NCI-H69 (cell line): Measurements from ENCODE around the gene ZSCAN2.

Source experiments
- DNase-seq: peaks from one replicate; lab custom pipeline; 2025; lab: John Stamatoyannopoulos, UW

ZSCAN2 gene

DNA sequence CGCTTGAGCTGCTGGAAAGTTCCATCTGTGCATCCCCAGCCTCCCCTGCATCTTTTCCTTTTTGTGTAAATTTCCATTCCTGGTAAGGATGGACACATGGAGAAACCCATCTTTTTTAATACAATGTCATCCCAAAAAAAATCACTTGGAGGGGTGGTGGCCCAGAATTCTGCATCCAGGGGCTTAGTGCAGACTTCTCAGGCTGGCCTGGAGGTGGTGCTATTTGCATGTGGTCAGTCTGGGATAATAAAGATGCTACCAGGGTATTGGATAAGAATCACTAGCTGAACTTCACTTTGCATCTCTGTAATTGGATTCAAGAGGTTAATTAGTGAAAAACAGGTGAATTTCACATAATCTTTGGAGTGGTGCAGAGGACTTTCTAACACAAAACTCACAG is 1.8 kb upstream of the ZSCAN2 start:
- DNase-seq = peak; percentile 45

DNA sequence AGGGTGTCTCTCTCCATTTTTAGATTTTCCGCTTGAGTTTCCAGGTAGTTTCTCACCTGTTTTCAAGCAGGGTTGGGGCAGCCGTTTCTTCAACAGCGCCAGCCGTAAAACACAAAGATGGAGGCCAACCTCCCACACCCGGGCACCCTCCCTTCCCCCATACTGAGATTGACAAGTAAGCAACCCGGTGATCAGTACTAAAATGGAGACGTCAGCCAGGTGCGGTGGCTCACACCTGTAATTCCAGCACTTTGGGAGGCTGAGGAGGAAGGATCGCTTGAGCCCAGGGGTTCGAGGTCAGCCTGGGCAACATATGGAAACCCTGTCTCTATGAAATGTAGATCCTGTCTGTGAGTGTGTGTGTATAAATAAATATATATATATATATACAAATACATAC is 903 bp upstream of the ZSCAN2 start:
- peak; percentile 22 for DNase-seq

DNA sequence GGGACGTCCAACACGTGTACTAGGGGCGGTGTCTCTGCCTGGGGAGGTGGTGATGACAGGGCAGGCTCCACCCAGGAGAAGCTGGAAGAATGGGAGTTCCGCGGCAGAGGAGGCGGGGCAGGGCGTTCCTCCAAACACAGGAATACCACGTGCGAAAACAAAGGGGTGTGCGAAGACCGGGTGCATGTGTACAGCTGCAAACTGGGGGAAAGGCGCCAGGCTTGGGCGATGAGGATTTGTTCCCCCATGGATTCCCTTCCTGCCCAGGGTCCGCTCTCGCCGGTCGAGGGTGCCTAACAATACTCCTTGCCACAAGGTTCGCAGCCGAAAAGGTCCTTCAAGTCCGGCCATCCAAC is 500 bp upstream of the ZSCAN2 start:
- DNase-seq = peak; percentile 77

DNA sequence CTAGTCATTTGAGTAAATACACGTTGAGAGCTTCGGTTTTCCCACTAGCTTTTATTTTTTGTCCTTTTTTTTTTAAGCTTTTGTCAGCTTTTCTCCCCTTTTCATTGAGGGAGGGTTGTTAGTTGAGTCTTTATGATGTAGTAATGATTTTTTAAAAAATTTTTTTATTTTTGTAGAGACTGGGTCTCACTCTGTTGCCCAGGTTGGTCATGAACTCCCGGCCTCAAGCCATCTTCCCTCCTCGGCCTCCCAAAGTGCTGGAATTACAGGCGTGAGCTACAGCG is 688 bp downstream of the ZSCAN2 start:
- DNase-seq = no peak

DNA sequence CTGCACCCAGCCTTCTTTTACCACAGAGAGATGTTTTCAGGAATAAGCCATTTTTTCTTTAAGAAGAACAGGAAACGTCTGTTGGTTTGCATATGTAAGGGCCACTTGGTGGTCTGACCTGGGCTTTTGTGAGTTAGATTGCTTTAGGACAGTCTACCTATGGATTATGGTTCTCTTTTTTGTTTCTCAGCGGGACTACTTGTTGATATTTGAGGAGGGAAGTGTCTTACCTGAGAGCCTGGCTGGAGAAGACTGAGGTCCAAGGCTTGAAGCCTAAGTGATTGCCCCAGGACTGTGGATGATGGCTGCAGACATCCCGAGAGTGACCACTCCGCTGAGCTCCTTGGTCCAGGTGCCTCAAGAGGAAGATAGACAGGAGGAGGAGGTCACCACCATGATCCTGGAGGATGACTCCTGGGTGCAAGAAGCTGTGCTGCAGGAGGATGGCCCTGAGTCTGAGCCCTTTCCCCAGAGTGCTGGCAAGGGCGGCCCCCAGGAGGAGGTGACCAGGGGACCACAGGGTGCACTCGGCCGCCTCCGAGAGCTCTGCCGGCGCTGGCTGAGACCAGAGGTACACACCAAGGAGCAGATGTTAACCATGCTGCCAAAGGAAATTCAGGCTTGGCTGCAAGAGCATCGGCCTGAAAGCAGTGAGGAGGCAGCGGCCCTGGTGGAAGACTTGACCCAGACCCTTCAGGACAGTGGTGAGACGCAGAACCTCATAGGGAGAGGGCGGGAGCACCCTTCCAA is 3.0 kb downstream of the ZSCAN2 start:
- no peak for DNase-seq

DNA sequence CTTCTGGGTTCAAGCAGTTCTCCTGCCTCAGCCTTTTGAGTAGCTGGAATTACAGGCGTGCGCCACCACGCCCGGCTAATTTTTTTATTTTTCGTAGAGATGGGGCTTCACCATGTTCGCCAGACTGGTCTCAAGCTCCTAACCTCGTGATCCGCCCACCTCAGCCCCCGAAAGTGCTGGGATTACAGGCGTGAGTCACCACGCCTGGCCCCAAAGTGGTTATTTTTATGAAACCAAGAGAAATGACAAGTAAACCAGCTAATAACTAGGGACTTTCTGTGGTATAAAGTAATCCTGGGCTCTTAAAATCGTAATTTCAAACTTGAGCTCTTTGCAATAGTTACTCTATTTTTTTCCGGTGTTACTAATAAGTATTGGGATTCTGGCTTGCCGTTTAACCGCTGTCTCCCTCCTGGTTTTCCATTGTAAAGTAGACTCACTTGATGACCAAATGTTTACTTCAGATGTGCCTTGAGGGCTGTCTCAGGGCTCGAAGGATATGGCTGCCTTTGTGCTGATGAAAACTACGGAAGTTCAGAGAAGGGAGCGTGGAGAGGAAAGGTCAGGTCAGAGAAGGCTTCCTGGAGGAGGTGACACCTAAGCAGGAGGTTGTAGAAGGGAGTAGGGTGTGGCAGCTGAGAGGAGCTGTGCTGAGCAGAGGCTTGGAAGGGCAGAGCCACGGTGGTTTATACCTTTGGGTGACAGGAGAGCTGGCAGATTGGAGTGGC is 4.2 kb downstream of the ZSCAN2 start:
- DNase-seq = no peak

DNA sequence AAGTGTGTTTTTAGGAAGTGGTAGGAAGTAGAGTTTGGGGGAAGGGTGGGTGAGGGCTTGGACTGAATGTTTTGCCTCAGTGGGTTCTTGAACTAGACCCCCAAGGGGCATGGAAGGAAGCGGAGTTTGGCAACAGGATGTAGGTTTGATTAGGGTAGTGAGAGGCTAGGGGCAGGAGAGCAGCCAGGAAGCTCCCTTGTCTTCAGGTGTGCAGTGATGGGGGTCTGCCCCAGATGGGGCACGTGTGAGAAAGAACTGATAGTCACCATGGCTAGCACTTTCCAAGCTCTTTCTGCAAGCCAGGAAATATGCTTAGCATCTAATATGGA is 4.7 kb downstream of the ZSCAN2 start:
- no peak for DNase-seq

DNA sequence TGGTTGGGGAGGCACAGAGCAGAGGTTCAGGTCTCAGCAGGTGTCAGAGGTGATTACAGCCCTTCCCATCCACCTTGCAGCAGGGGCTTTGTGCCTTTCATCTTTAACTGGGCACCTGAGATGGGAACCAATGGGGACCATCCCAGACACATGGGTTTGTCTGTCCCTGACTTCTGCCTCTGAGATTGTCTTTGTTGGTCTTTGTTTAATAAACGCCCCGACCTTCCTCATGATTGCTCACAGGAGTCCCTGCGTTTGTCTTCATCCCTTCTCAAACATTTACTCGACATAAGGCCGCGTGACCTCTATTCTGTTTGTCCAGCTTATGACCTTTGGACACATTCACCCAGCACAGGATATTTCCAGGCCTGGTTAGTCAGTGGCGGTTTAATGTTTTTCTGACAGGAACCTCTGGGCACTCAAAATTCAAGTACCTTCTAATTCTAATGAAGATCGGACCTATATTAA is 5.9 kb downstream of the ZSCAN2 start:
- no peak for DNase-seq

DNA sequence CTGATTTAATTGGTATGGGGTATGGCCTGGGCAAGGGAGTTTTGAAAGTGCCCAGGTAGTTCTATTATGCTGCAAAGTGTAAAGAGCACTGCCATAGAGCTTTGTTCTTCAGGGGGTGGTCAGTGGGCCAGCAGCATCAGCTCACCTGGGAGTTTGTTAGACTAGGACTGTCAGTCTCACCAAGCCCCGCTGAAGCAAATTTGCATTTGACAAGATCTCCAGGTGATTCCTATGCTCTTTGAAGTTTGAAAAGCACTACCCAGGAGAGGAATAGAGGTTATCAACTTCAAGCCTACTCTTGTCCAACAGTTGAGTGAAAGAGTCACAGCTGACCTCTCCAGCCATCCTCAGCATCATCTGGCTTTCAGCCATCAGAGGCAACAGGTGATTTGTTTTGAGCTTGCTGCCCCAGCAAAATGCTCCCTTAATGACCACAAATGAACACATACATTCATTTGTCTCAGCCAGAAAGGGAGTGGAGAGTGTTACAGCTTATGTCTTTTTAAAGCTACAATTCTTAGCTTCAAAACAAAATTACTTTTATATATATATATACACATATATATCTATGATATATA is 8.0 kb downstream of the ZSCAN2 start:
- DNase-seq = no peak

DNA sequence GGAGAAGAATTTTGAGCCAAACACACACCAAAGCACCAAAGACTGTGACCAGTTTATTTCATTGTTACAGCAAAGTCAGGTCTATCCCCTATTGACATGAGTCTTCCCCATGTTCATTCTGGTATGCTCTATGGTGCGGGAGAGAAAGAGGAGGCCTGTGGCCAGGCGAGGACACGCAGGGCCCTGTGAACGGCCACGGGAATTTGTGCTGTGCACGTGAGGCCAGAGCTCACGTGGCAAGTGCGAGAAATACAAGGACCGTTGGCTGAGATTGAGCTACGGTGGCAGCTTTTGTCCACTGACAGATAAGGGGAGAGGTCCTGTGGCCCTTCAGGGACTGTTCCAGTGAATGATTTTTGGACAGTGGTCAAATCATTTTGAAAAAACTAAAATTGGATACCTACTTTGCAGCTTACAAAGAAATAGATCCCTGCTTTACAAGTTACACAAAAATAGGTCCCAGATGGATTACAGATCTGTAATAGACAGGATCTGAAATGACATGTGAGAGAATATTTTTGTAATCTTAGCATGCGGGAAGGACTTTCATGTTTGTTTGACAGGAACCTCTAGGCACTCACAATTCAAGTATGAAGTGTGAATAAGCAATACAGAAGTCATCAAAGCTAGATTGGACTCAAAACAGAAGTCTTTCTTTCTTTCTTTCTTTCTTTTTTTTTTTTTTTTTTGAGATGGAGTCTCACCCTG is 9.2 kb downstream of the ZSCAN2 start:
- no peak for DNase-seq

DNA sequence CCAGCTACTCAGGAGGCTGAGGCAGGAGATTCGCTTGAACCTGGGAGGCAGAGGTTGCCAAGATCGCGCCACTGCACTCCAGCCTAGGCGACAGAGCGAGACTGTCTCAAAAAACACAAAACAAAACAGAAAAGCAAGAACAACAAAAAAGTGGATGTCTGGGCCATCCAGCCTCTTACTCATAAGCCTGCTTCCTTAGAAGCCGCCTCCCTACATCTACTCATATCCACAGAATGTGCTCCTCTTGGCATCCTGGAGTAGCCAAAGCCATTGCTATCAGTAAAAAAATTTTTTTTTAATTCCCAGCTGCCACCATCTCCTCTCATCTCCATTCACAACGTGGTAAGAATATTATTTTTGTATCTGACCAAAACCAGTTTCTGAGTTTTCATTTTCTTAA is 10.8 kb downstream of the ZSCAN2 start:
- no peak for DNase-seq

DNA sequence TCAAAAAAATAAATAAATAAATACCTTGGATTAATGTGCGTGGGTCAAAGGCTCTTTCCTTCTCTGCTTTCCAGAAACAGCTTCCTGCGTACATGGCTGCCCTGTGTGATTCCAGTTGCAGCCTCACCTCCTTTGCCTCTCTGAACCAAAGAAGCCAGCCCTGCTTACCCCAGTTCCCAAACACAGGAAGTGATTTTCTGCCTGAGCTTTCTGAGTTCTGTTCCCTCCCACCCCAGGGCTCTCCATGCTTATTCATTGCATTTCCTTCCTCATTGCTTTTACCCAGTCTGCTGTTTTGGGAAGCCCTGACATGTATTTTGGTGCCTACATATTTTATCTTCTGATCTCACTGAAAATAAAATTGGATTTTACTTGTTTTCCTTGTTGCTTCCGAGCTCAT is 15.4 kb downstream of the ZSCAN2 start:
- no peak for DNase-seq

DNA sequence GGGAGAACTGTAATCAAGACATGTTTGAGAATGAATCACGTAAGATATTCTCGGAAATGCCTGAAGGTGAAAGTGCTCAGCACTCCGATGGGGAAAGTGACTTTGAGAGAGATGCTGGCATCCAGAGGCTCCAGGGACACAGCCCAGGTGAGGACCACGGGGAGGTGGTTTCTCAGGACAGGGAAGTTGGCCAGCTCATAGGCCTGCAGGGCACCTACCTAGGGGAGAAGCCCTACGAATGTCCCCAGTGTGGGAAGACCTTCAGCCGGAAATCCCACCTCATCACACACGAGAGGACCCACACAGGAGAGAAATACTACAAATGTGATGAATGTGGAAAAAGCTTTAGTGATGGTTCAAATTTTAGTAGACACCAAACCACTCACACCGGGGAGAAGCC is 19.8 kb downstream of the ZSCAN2 start:
- no peak for DNase-seq

DNA sequence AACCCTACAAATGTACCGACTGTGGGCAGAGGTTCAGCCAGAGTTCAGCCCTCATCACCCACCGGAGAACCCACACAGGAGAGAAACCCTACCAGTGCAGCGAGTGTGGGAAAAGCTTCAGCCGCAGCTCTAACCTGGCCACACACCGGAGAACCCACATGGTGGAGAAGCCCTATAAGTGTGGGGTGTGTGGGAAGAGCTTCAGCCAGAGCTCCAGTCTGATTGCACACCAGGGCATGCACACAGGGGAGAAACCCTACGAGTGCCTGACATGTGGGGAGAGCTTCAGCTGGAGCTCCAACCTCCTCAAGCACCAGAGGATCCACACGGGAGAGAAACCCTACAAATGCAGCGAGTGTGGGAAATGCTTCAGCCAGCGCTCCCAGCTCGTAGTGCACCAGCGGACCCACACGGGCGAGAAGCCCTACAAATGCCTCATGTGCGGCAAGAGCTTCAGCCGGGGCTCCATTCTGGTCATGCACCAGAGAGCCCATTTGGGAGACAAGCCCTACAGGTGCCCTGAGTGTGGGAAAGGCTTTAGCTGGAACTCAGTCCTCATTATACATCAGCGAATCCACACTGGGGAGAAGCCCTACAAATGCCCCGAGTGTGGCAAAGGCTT is 20.7 kb downstream of the ZSCAN2 start:
- DNase-seq = no peak

DNA sequence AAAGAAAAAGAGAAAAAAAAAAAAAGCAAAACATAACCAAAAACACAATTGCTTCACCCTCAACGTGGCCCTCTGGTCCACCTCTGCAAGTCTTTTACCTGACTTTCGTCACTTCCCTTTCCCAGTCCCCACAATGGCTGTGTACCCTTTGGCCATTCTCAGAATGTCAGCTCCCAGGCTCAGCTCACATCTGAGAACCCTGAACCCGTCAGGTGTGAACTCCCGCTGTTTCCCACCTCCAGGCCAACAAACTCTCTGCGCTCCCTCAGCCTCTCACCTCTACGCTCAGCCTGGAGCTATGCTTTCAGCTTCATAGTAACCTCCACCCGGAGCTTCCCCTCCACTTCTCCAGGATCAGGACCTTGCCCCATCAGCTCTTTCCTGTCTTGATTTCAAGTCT is 23.6 kb downstream of the ZSCAN2 start:
- no peak for DNase-seq

DNA sequence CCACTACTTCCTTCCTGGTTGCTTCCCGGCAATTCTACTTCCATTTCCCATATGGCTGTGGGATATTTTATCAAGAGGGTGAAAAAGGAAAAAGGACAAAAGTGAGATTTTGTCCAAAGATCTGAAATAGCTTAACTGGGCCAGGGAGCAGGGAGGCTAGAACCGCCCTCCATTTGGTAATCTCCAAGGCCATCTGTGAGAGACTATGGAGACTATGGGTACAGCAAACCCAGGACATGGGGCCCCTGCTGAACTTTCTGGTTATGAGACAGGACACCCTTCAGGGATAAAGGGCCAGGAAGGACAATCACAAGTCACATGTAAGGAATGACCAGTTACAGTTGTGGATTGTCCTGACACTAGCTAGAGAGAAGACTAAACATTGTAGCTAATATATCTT is 24.3 kb downstream of the ZSCAN2 start:
- DNase-seq = no peak

DNA sequence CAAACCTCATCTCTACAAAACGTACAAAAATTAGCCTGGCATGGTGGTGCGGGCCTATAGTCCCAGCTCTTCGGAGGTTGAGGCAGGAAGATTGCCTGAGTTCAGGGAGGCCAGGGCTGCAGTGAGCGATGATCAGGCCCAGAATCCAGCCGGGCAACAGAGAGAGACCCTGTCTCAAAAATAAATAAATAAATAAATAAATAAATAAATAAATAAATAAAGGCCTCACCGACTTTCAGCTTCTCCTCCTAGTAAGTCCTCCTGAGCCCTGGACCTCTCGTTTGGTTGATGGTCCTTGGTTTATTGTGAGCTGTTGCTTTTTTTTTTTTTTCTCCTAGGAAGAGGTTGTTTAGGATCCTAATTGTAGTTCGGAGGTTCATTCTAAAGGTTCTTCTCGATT is 28.2 kb downstream of the ZSCAN2 start:
- no peak for DNase-seq

DNA sequence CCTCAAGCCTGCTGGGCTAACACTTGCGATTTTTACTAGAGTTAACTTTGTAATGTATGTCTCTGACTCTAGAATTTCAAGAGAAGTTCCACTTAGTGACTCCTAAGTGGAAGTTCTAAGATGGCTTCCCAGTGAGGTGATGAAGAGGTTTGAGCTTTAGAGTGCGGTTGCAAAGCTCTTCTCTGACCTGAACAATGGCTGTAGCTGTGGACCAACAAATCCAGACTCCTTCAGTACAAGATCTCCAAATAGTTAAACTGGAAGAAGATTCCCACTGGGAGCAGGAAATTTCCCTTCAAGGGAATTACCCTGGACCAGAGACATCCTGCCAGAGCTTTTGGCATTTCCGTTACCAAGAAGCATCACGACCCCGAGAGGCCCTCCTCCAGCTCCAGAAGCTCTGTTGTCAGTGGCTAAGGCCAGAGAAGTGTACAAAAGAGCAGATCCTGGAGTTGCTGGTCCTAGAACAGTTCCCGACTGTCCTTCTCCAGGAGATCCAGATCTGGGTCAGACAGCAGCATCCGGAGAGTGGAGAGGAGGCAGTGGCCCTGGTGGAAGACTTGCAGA is 31.0 kb downstream of the ZSCAN2 start:
- DNase-seq = peak; percentile 15

DNA sequence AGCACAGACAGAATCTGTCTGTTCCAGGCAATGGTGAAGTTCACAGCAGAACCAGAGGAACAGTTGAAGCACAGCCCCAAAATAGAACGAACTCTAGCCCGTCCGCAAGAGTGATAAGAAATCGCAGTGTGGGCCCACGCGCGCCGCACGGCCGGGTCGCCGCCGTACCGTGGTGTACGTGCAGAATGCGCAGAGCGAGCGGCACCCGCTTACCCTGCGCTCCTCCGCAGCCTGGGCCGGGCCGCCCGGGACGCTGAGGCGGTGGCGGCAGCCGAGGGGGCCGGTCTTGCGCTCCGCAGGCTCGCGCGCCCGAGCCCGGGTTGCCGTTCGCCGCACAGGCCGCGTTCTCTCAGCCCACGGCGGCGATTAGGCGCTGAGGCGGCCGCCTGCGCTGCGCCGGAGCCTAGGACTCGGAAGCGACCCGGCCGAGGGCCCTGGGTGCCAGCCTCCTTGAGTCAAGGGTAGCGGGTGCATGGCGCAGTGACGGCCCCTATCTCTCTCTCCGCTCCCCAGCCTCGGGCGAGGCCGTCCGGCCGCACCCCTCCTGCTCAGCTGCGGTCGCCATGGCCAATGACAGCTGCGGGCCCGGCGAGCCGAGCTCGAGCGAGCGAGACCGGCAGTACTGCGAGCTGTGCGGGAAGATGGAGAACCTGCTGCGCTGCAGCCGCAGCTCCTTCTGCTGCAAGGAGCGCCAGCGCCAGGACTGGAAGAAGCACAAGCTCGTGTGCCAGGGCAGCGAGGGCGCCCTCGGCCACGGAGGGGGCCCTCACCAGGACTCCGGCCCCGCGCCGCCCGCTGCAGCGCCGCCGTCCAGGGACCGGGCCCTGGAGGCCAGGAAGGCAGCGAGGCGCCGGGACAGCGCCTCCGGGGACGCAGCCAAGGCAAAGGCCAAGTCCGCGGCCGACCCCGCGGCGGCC is 32.8 kb downstream of the ZSCAN2 start:
- peak; percentile 61 for DNase-seq

DNA sequence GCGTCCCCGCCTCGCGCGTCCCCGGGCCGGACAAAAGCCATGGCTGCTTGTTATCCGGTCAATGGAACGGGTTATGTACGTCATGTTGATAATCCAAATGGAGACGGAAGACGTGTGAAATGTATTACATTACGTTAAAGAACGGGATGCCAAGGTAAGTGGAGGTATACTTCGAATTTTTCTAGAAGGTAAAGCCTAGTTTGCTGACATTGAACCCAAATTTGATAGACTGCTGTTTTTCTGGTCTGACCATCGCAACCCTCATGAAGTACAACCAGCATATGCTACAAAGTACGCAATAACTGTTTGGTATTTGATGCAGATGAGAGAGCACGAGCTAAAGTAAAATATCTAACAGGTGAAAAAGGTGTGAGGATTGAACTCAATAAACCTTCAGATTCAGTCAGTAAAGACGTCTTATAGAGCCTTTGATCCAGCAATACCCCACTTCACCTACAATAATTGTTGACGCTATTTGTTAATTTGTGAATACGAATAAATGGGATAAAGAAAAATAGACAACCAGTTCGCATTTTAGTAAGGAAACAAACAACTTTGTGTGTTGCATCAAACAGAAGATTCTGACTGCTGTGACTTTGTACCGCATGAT is 33.5 kb downstream of the ZSCAN2 start:
- no peak for DNase-seq

DNA sequence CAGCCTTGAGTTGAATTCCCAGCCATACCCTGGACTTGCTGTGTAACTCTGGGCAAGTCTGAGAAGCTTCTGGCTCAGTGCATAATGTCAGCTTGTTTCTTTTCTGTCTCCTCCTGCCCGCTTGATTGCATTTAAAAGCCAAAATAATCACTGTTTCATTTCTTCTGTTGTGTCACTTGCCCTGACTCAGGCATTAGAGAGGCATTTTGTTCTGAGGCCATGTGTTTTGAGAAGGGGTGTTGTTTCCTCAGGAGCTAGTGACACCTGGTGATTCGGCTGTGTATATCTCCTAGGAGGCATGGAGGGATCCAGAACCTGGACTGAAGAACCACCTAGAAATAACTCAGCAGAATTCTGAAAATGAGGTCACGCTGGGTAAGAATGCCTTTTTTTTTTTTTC is 37.3 kb downstream of the ZSCAN2 start:
- DNase-seq = peak; percentile 6
